Left lung (tissue), 10 donors: ENCODE measurements around the gene MRPS11. TPM values are rescaled to one million over a fixed set of nuclear protein-coding genes. Genes with fewer than 3 reads are reported as not detected.
"Not testable (repeated sequence)": the region's sequence is repeated elsewhere in the genome, so short reads cannot be mapped to it uniquely, and the experiment has no call there.

Experiments
- ATAC-seq: fragments of 200-7000 bp; cut with Tn5 transposase; one replicate; pipeline ENCODE4 v1.9.1; 2020; ENCODE audit warnings: moderate library complexity
- DNase-seq, 4 donors: peaks; one replicate each; pipeline ENCODE4 v3.0.0-alpha.2; 2013 to 2020
- H3K27ac ChIP-seq, 2 donors: fragments of 200-600 bp; sonication (generic) in 1 of 2; one replicate each; pipeline versions ENCODE4 v1.5.0 to v1.8.0; 2020 to 2021
- H3K27me3 ChIP-seq, 2 donors: fragments of 200-600 bp; sonication (generic) in 1 of 2; one replicate each; pipeline versions ENCODE4 v1.5.0 to v1.8.0; 2020 to 2021
- H3K36me3 ChIP-seq, 2 donors: fragments of 200-600 bp; sonication (generic) in 1 of 2; one replicate each; pipeline versions ENCODE4 v1.5.0 to v1.8.0; 2020 to 2021
- H3K4me1 ChIP-seq, 2 donors: fragments of 200-600 bp; one replicate each; pipeline ENCODE4 v1.8.0; 2021
- H3K4me3 ChIP-seq, 2 donors: fragments of 200-600 bp; sonication (generic) in 1 of 2; one replicate each; pipeline versions ENCODE4 v1.5.0 to v1.8.0; 2020 to 2021; ENCODE audit warnings: mild to moderate bottlenecking in 1 of 2
- H3K9me3 ChIP-seq, 2 donors: fragments of 200-600 bp; sonication (generic) in 1 of 2; one replicate each; pipeline versions ENCODE4 v1.5.0 to v1.8.0; 2020 to 2021
- CTCF ChIP-seq, 2 donors: fragments of 200-600 bp; sonication (generic) in 1 of 2; IDR thresholded peaks; one replicate each; pipeline versions ENCODE4 v1.5.0 to v1.8.0; 2021; ENCODE audit warnings: antibody characterized with exemption in 2 of 2
- intact Hi-C, 2 donors: fragments of 100-400 bp; cut with DNase I; formaldehyde crosslinking; loops; one replicate each; pipeline versions ENCODE4 v1.11.2 to v1.14.2; 2022
- polyA plus RNA-seq, 6 donors: library from polyadenylated mRNA; unstranded; fragments of 120-200 nt; gene quantifications; one replicate each; pipeline ENCODE4 v1.2.1, GENCODE V29; 2013; ENCODE audit not compliant: insufficient read length in 6 of 6
- total RNA-seq, 2 donors: library from RNA; stranded (reverse); fragmentation: NEBNext Ultra II Directional; extraction: Animal tissue kit (Norgen Biotek cat#: 25700); gene quantifications; one replicate each; pipeline ENCODE4 v1.2.1, GENCODE V29; 2021
- donor health status: DM: no; HTN: yes; CAD: no.
- donor health status: DM: no; HTN: no; CAD: no.

The MRPS11 gene
- total and polyA plus RNA-seq, 8 donors, result 35.2 to 45.9 (median 40.4) TPM

DNA sequence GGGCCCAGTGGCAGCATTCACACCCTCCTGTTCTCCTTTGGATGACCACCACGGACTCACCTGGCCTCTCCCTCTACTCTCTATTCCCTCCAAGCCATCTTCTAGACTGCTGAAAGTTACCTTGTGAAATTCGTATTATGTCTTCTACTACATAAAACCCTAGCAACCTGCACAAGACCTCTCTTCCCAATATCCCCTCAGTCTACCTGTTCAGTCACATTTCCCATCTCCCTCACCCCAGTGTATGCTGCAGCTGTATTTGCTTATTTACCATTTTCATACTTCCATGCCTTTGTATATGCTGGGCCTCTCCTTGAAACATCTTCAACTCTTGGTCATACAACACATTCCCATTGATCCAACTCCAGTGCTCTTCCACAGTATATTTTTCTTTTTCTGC lies 43.7 kb downstream of the MRPS11 start:
- no peak for TF ChIP-seq CTCF (IDR thresholded peaks at IDR 0.05)
- no peaks in the 10 kb centered on the region for H3K9me3 ChIP-seq
- no peaks in the 10 kb centered on the region for H3K27me3 ChIP-seq
- peaks cover 0 to 41% of the 10 kb centered on the region in 2 donors for H3K36me3 ChIP-seq
- intact Hi-C loops, result no loop called here
- H3K27ac ChIP-seq, result no peak overlapping the region
- ATAC-seq (no peak), DNase-seq (no peak)
- no peak overlapping the region for H3K4me3 ChIP-seq
- no peaks in the 10 kb centered on the region for H3K4me1 ChIP-seq

- no peaks in the 10 kb centered on the region for H3K9me3 ChIP-seq
- ATAC-seq, result no peak
- TF ChIP-seq CTCF (IDR thresholded peaks at IDR 0.05), result no peak
- H3K27me3 ChIP-seq, result no peaks in the 10 kb centered on the region
- DNase-seq, result no peak
- no peaks in the 10 kb centered on the region for H3K4me1 ChIP-seq
- peaks cover 0 to 41% of the 10 kb centered on the region in 2 donors for H3K36me3 ChIP-seq
- no peak overlapping the region for H3K27ac ChIP-seq
- no peak overlapping the region for H3K4me3 ChIP-seq
- intact Hi-C loops, result no loop called here
Observed at GRCh38 chr15:88512078-88512477, 44.6 kb downstream of the MRPS11 start.

- DNase-seq, result no peak
- H3K4me1 ChIP-seq, result no peaks in the 10 kb centered on the region
- no peaks in the 10 kb centered on the region for H3K9me3 ChIP-seq
- H3K27ac ChIP-seq, result no peak overlapping the region
- TF ChIP-seq CTCF (IDR thresholded peaks at IDR 0.05), result no peak
- intact Hi-C loops, result no loop called here
- ATAC-seq, result no peak
- H3K36me3 ChIP-seq, result peaks cover 0 to 39% of the 10 kb centered on the region in 2 donors
- H3K27me3 ChIP-seq, result no peaks in the 10 kb centered on the region
- H3K4me3 ChIP-seq, result no peak overlapping the region
Observed at GRCh38 chr15:88512601-88513000, 45.1 kb downstream of the MRPS11 start.

DNA sequence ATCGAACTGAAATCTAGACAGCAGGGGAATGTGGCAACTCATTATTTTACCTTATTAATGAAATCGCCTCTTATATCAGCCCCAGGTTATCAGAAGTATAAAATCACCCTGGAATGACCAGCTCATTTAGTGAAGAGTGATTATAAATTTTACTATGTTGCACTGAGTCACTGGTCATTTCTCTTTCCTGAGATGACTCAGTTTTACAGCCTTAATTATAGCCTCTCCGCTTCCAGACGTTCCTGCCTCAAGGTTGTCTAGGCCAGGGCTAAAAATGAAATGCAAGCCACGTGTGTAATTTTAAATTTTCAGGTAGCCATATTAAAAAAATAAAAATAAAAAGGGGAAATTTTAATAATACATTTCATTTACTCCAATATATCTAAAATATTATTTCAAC lies 45.7 kb downstream of the MRPS11 start:
- Histone ChIP-seq H3K27ac (no peak overlapping the region), H3K4me3 (no peak overlapping the region), H3K9me3 (no peaks in the 10 kb centered on the region), H3K36me3 (peaks cover 0 to 36% of the 10 kb centered on the region in 2 donors), H3K4me1 (no peaks in the 10 kb centered on the region), H3K27me3 (no peaks in the 10 kb centered on the region)
- intact Hi-C loops, result no loop called here
- DNase-seq, result no peak
- ATAC-seq, result no peak
- no peak for TF ChIP-seq CTCF (IDR thresholded peaks at IDR 0.05)

DNA sequence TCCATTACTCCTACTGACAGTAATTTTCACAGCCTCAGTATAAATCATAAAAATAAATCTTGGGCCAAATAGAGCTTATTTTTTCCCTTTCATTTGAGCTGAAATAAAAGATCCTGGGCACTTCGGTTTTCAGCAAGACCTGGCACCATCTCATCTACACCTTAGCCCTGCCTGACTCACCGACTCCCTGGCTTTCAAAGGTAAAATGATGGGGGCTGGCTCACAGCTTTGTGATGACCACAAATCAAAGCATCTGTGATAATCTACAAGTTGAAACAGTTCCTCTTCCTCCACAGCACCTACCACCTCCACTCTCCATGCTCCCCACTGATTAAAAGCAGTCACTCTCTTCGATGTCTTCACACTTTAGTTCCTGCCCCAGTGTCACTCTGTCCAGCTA lies 51.4 kb downstream of the MRPS11 start:
- DNase-seq (no peak), ATAC-seq (no peak)
- no peak overlapping the region for H3K27ac ChIP-seq
- H3K9me3 ChIP-seq, result no peaks in the 10 kb centered on the region
- TF ChIP-seq CTCF (IDR thresholded peaks at IDR 0.05), result no peak
- peaks cover 0 to 6% of the 10 kb centered on the region in 2 donors for H3K36me3 ChIP-seq
- no peak overlapping the region for H3K4me3 ChIP-seq
- intact Hi-C loops, result no loop called here
- H3K27me3 ChIP-seq, result no peaks in the 10 kb centered on the region
- H3K4me1 ChIP-seq, result no peaks in the 10 kb centered on the region

DNA sequence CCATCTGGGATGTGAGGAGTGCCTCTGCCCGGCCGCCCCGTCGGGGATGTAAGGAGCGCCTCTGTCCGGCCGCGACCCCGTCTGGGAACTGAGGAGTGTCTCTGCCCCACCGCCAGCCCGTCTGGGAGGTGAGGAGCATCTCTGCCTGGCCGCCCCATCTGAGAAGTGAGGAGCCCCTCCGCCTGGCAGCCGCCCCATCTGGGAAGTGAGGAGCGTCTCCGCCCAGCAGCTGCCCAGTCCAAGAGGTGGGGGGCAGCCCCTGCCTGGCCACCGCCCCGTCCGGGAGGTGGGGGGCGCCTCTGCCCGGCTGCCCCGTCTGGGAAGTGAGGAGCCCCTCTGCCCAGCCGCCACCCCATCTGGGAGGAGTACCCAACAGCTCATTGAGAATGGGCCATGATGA lies 56.6 kb downstream of the MRPS11 start:
- H3K27me3 ChIP-seq, DNase-seq, H3K4me1 ChIP-seq, ATAC-seq, H3K27ac ChIP-seq, intact Hi-C loops, H3K9me3 ChIP-seq, H3K4me3 ChIP-seq: not testable (repeated sequence)
- peaks cover 0 to 29% of the 10 kb centered on the region in 2 donors for H3K36me3 ChIP-seq
